ENCODE measurements around the gene KCNQ4.

GRCh38 chr1:40887652-40888051 is 104.1 kb downstream of the KCNQ4 start:
- TF ChIP-seq CTCF (IDR thresholded peaks at IDR 0.05) (no peak), POLR2A (IDR thresholded peaks at IDR 0.05) (no peak)
